GM12878 (cell line): ENCODE data around the gene ATAD2B. TPM values are rescaled to one million over a fixed set of nuclear protein-coding genes. Genes with fewer than 3 reads are reported as not detected.

Source experiments
- ATAC-seq: fragments of 200-7000 bp; cut with Tn5 transposase; 3 replicates; pipeline ENCODE4 v1.9.1; 2020; ENCODE audit warnings: mild to moderate bottlenecking, moderate library complexity
- BruUV-seq: library from RNA; stranded (reverse); fragments of 400-500 nt; replicated peaks from 2 replicates; lab custom pipeline; 2021; lab: Mats Ljungman, UMichigan
- CTCF ChIA-PET: fragments of 300-600 bp; sonication (Branson Sonifier 250); formaldehyde crosslinking; extraction: SDS; loops from one replicate; lab custom pipeline; 2021; ENCODE audit warnings: inconsistent platforms; lab: Yijun Ruan, JAX
- POLR2A ChIA-PET: fragments of 350-600 bp; formaldehyde crosslinking; extraction: SDS; loops from one replicate; lab custom pipeline; 2021; ENCODE audit warnings: inconsistent platforms; lab: Charles Lee
- RAD21 ChIA-PET: fragments of 300-600 bp; sonication (Branson Sonifier 250); formaldehyde crosslinking; loops from one replicate; lab custom pipeline; 2023; ENCODE audit warnings: antibody characterized with exemption; ENCODE audit not compliant: unreplicated experiment; lab: Charles Lee
- SMC1A ChIA-PET: fragments of 300-600 bp; sonication (Branson Sonifier 250); formaldehyde crosslinking; loops from one replicate; lab custom pipeline; 2023; ENCODE audit not compliant: unreplicated experiment, uncharacterized antibody; lab: Charles Lee
- DNase-seq: peaks from one replicate; pipeline ENCODE4 v3.0.0-alpha.2; 2011; ENCODE audit warnings: low read depth, low spot score
- FAIRE-seq: peaks from 3 replicates; lab custom pipeline; 2011; peaks lifted over from hg19 to GRCh38; lab: Jason Lieb, UNC
- H2AFZ ChIP-seq: 2 replicates; pipeline ENCODE4 v1.6.0; 2011; ENCODE audit warnings: low read depth, low read length, control low read depth; ENCODE audit not compliant: control insufficient read depth
- H3K27ac ChIP-seq: 2 replicates; pipeline ENCODE4 v1.5.1; 2011; ENCODE audit warnings: control low read depth; ENCODE audit not compliant: control insufficient read depth, insufficient read depth
- H3K27me3 ChIP-seq, 2 experiments: replicated peaks in 1 of 2; 2 replicates each; pipeline versions ENCODE4 v1.6.0 to v1.6.1; 2011; ENCODE audit warnings: low read length in 1 of 2; ENCODE audit not compliant: control insufficient read depth in 2 of 2, insufficient read depth in 2 of 2
- H3K36me3 ChIP-seq, 2 experiments: 2 replicates each; pipeline ENCODE4 v1.5.1; 2011; ENCODE audit warnings: low read length in 1 of 2; ENCODE audit not compliant: control insufficient read depth in 2 of 2, insufficient read depth in 2 of 2
- H3K4me1 ChIP-seq: 2 replicates; pipeline ENCODE4 v1.6.1; 2011; ENCODE audit warnings: mild to moderate bottlenecking, low read length, moderate library complexity, mixed read lengths; ENCODE audit not compliant: control insufficient read depth, insufficient read depth
- H3K4me2 ChIP-seq: 2 replicates; pipeline ENCODE4 v1.6.0; 2011; ENCODE audit warnings: control low read depth; ENCODE audit not compliant: control insufficient read depth, insufficient read depth
- H3K4me3 ChIP-seq: fragments of 200-600 bp; sonication (generic); 2 replicates; pipeline ENCODE4 v1.5.1; 2016
- H3K79me2 ChIP-seq: 2 replicates; pipeline ENCODE4 v1.6.0; 2011; ENCODE audit warnings: low read length; ENCODE audit not compliant: control insufficient read depth, insufficient read depth
- H3K9ac ChIP-seq: 2 replicates; pipeline ENCODE4 v1.8.0; 2011; ENCODE audit warnings: low read length, control low read depth, mixed read lengths; ENCODE audit not compliant: control insufficient read depth, insufficient read depth
- H3K9me3 ChIP-seq: replicated peaks from 3 replicates; pipeline ENCODE4 v1.5.1; 2011; ENCODE audit warnings: mild to moderate bottlenecking, low read length; ENCODE audit not compliant: control insufficient read depth, insufficient read depth
- H4K20me1 ChIP-seq: 2 replicates; pipeline ENCODE4 v1.6.0; 2011; ENCODE audit not compliant: control insufficient read depth, insufficient read depth
- ELK1 ChIP-seq: IDR thresholded peaks from 2 replicates; pipeline ENCODE4 v1.6.1; 2012; ENCODE audit warnings: low read depth, low read length, improper control_type of control experiment
- GATAD2B ChIP-seq: fragments of 450-650 bp; conservative IDR thresholded peaks from 2 replicates; pipeline ENCODE4 v1.6.1; 2017; ENCODE audit warnings: low read depth, mild to moderate bottlenecking, moderate library complexity
- MEF2A ChIP-seq: IDR thresholded peaks from 2 replicates; pipeline ENCODE4 v1.6.1; 2011; ENCODE audit warnings: low read depth, mild to moderate bottlenecking, low read length, moderate library complexity; ENCODE audit not compliant: insufficient read depth
- NBN ChIP-seq: fragments of 450-650 bp; IDR thresholded peaks from 2 replicates; pipeline ENCODE4 v1.6.1; 2016
- RFX5 ChIP-seq: IDR thresholded peaks from 2 replicates; pipeline ENCODE4 v1.6.1; 2011; ENCODE audit warnings: low read depth, low read length, improper control_type of control experiment
- SKIL ChIP-seq: fragments of 450-650 bp; IDR thresholded peaks from 2 replicates; pipeline ENCODE4 v1.6.1; 2017; ENCODE audit warnings: mild to moderate bottlenecking, low read depth, inconsistent platforms; ENCODE audit not compliant: poor library complexity, severe bottlenecking
- SMARCA5 ChIP-seq: fragments of 450-650 bp; IDR thresholded peaks from 2 replicates; pipeline ENCODE4 v1.6.1; 2017; ENCODE audit warnings: mild to moderate bottlenecking
- SRF ChIP-seq, 2 experiments: IDR thresholded peaks; 2 replicates each; pipeline ENCODE4 v1.6.1; 2011; ENCODE audit warnings: low read depth in 2 of 2, low read length in 2 of 2, mild to moderate bottlenecking in 1 of 2, moderate library complexity in 1 of 2
- TCF3 ChIP-seq: IDR thresholded peaks from 2 replicates; pipeline ENCODE4 v1.6.1; 2012; ENCODE audit warnings: low read depth, mild to moderate bottlenecking, low read length, borderline replicate concordance; ENCODE audit not compliant: insufficient read depth
- TCF7 ChIP-seq: IDR thresholded peaks from 2 replicates; pipeline ENCODE4 v1.6.1; 2014; ENCODE audit warnings: antibody characterized with exemption, borderline replicate concordance
- ZBTB11 ChIP-seq: fragments of 450-650 bp; formaldehyde crosslinking; IDR thresholded peaks from 2 replicates; pipeline ENCODE4 v1.5.0; 2022; ENCODE audit warnings: mild to moderate bottlenecking, missing genetic modification characterization
- ZNF207 ChIP-seq: fragments of 450-650 bp; IDR thresholded peaks from 2 replicates; pipeline ENCODE4 v1.6.1; 2014; ENCODE audit warnings: antibody characterized with exemption, mild to moderate bottlenecking, borderline replicate concordance
- ZNF592 ChIP-seq: fragments of 450-650 bp; IDR thresholded peaks from 2 replicates; pipeline ENCODE4 v1.6.1; 2017; ENCODE audit warnings: mild to moderate bottlenecking, moderate library complexity
- WGBS: methylation state at CpG from one replicate; pipeline ENCODE4 v1.1.6; 2016; ENCODE audit warnings: low lambda C conversion rate; ENCODE audit not compliant: insufficient replicate concordance, insufficient coverage; ENCODE audit errors: missing lambda C conversion rate; 5-methylcytosine and 5-hydroxymethylcytosine counted together
- in situ Hi-C: fragments of 300-500 bp; cut with MboI; formaldehyde crosslinking; loops from 9 replicates; pipeline ENCODE4 v1.14.3; 2018; ENCODE audit warnings: mixed read lengths
- intact Hi-C: fragments of 100-400 bp; cut with micrococcal nuclease; formaldehyde crosslinking; loops from one replicate; pipeline ENCODE4 v1.14.2; 2022; ENCODE audit not compliant: unreplicated experiment
- polyA plus RNA-seq, 11 experiments: library from polyadenylated mRNA; depleted of rRNA in 4 of 11; unstranded in 6 of 11; stranded (reverse) in 5 of 11; fragments of >200 nt; fragmentation: Nextera tagmentation in 4 of 11; fragmentation: Illumina TruSeq in 1 of 11; extraction: Ambion mirVana in 4 of 11; extraction: Trizol in 1 of 11; gene quantifications; 1 replicate in 1 of 11; 2 replicates in 10 of 11; pipeline versions ENCODE4 v1.2.1 to v1.2.3, GENCODE V29; 2011 to 2016; ENCODE audit warnings: inconsistent platforms in 2 of 11, missing spikeins in 2 of 11, low read depth in 1 of 11
- total RNA-seq, 4 experiments: library from RNA; depleted of rRNA in 3 of 4; stranded (reverse); fragments of >200 nt in 3 of 4; fragmentation: Illumina TruSeq in 1 of 4; extraction: Trizol in 1 of 4; gene quantifications; 2 replicates each; pipeline versions ENCODE4 v1.2.1 to v1.2.3, GENCODE V29; 2013 to 2021

The ATAD2B gene
- total and polyA plus RNA-seq, 10 of the 15 experiments (the other 5 are each of a cell fraction or from before 2014, with no cell fraction given): 3.6 to 29.9 (median 16.8) TPM

- no peak for TF ChIP-seq SKIL
- no peak for TF ChIP-seq ZBTB11 (CRISPR knock-in tag)
- TF ChIP-seq MEF2A: no peak
- no peak for TF ChIP-seq TCF7
- TF ChIP-seq SRF (IDR thresholded peaks at IDR 0.05; ENCODE audit: low read depth in 2 of 2, low read length in 2 of 2): no peak
Measured at GRCh38 chr2:23794234-23794633, 132.7 kb downstream of the ATAD2B start (continued).

- POLR2A ChIA-PET: no interaction called here
- 100% methylated on average over 2 of the region's 2 CpGs for WGBS
- TF ChIP-seq ZNF207: no peak
- no peak for TF ChIP-seq RFX5
- no peak for TF ChIP-seq ELK1
- no peak for TF ChIP-seq SMARCA5
- no peak for TF ChIP-seq NBN
- TF ChIP-seq TCF3: no peak
- TF ChIP-seq ZNF592: no peak
- TF ChIP-seq GATAD2B: no peak
Measured at GRCh38 chr2:23793476-23793875, 133.4 kb downstream of the ATAD2B start.

More at GRCh38 chr2:23793476-23793875, 133.4 kb downstream of the ATAD2B start:
- ATAC-seq (no peak), FAIRE-seq (no peak), DNase-seq (no peak)
- Histone ChIP-seq H3K9ac (no peak overlapping the region), H3K27ac (no peak overlapping the region), H3K4me3 (no peak overlapping the region), H3K79me2 (no peaks in the 10 kb centered on the region), H3K36me3 (peaks cover 0 to 11% of the 10 kb centered on the region in 2 experiments; a peak in 2 of 4 replicates), H4K20me1 (no peaks in the 10 kb centered on the region), H2AFZ (no peak overlapping the region), H3K27me3 (no peaks in the 10 kb centered on the region), H3K4me2 (no peak overlapping the region), H3K4me1 (no peaks in the 10 kb centered on the region), H3K9me3 (no peaks in the 10 kb centered on the region)
- ChIA-PET RAD21 (no interaction called here), CTCF (interaction anchor here (1.3 to 2.1 kb wide), 2 partner anchors 24 to 291 kb away, joined by 4 to 5 read pairs; partner anchors contain the start of gene TP53I3), SMC1A (no interaction called here)
- in situ Hi-C loops (no loop called here), intact Hi-C loops (no loop called here)
- BruUV-seq: no TSS peak
